NCI-H510A (cell line): ENCODE data around the gene DGKG.

ENCODE experiments used
- DNase-seq: peaks from one replicate; lab custom pipeline; 2025; lab: John Stamatoyannopoulos, UW

The DGKG gene

DNA sequence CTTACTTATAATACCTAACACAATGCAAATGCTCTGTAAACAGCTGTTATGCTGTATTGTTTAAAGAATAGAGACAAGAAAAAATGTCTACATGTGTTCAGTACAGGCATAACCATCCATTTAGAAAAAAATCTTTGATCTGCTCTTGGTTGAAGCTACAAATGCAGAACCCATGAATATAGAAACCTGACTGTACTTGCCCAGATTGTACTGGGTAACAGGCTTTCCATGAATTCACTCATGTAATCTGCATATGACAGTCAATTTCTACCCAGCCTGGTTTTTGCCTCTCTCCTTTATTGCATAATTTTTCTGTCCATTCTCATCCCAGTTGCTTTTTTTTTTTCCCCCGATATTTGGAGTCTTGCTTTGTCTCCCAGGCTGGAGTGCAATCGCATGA lies 190.5 kb downstream of the DGKG start:
- DNase-seq, result no peak

DNA sequence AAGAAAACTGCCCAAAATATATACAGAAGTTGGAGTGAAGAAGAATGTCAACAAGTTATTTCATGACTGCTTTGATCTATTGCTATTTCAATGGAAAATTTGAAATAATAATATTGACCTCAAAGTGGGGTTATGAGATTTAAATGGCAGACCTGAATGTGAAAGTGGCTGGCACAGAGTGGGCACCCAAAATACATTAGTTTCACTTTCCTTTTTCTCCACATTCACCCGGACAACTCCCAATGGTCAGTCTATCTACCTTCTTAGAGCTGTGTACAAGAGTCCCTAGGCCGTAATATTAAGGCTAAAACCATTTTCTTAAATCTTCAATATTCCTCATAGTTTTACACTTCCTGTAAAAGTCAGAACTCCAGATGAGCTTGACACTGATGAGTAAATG lies 191.5 kb downstream of the DGKG start:
- no peak for DNase-seq

DNA sequence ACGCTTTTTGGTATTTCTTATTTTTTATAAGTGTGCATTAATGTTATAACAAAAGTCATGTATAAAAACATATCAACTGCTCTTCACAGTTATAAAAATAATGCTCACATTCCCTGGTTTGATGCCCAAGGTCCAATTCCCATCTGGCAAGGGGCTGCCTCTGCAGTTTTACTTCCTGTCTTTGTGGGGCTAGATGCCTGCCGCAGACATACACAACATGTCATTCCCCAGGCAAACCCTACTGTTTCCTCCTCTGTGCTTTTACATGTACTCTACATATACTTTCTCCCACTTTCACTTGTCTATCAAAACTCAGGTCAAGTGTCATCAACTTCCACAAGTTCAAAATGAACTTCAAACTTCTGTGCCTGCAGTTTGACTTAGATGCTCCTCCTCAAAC lies 192.7 kb downstream of the DGKG start:
- DNase-seq, result no peak

- DNase-seq, result no peak
These were observed 193.1 kb downstream of the DGKG start for GRCh38 chr3:186168976-186169375.

DNA sequence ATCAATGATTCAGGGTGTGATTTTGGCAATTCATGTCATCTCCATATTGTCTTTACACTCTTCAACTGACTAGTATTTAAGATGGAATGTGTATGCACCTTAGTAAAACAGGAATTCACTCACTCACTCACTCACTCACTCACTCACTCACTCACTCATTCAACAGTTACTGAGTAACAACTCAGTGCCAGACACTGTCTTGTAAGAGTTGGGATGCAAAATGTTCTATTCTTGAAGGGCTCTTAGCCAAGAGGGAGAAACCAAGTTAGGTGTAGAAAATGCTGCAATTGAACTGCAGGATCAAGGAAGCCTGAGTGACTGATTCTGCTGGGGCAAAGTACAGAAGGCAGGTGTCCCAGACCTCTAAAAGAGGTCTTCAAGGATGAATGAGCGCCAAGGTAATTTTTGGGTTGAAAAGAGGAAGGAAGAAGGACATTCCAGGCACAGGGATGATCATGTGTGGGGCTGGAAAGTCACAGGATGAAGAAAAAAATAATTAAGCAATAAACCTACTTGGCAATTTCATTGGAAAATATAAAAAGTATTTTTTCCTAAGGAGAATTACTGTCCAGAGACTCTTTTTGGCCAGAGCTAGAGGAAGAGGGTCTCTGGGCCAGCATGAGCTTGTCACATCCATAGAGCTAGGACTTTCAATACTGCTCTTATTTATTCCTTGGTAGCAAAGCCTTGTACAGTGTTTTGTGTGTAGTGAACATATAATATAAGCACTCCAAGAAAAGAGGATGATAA lies 194.2 kb downstream of the DGKG start:
- DNase-seq, result no peak

GRCh38 chr3:186166491-186167288 lies 195.3 kb downstream of the DGKG start:
- no peak for DNase-seq

DNA sequence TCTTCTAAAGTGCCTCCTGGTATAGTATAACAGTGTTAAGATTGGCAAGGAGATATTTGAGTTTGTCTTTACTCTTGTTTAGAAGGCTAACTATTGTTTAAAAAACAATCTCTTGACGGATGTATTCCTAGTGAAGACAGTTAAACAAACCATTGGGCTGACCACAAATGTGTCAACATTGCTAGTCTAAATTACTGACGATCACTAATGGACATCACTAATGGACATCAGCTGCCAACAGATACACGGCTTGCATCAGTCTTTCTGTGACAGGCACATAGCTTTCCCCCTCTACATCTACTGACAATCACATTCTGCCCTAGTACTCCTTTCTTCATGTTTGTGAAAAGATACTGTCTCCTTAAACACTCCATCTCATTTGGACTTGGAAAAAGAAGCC lies 196.0 kb downstream of the DGKG start:
- no peak for DNase-seq

GRCh38 chr3:186165331-186165730 lies 196.7 kb downstream of the DGKG start:
- DNase-seq, result no peak

GRCh38 chr3:186164696-186165095 lies 197.3 kb downstream of the DGKG start:
- DNase-seq, result no peak

GRCh38 chr3:186162221-186162620 lies 199.8 kb downstream of the DGKG start:
- DNase-seq, result no peak

- no peak for DNase-seq
These were observed 201.3 kb downstream of the DGKG start for GRCh38 chr3:186160691-186161243.

GRCh38 chr3:186154641-186155040 lies 207.4 kb downstream of the DGKG start:
- DNase-seq, result no peak

DNA sequence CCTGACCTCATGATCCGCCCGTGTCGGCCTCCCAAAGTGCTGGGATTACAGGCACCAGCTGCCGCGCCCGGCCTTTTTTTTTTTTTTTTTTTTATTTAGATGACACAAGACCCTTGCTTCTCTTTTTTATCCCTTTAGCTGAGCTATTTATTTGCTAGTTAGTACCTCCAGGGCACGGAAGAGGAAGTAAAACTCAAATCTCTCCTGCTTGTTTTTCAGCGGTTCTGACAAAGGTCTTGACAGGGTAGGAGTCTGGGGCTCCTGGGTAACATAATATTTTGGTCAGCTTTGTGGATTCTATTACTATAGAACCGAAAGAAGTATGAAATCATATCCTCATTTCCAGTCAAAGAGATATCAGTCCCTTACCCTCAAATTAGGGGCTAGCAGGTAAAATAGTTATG lies 209.1 kb downstream of the DGKG start:
- DNase-seq, result no peak

- no peak for DNase-seq
These were observed 209.7 kb downstream of the DGKG start for GRCh38 chr3:186152361-186152798.

DNA sequence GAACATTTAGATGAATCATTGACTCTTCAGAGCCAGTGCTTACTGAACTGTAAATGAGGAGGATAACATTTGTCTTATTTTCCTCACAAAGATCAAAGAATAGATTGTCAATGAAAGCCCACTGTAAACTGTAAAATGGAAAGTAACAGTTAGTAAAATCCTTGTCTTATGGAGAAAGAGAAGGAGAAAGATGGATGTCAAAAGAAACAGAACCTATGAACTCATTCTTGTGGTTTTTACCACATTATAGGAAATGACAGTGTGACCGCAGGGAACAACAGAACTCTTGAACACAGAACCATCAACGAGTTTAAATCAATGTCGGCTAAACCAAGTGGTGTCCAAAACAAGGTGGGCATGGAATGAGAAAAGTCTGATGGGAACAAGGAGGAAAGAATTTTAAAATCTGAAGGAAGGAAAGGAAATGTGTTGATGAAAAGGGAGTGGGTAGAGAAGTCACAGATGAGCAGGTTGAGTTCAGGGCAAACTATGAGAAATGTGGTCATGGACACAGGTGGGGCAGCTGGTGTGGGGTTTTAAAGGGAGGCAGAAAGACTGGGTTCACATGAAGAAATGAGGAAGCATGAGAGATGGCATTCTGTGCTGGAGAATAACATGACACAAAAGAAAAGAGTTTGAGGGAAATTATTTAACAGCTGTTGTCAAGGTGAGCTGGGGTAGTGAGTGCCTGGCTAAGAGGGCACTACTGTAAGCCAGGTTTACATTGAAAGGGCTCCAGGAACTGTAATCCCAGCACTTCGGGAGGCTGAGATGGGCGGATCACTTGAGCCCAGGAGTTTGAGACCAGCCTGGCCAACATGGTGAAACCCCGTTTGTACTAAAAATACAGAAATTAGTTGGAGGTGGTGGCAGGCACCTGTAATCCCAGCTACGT lies 210.7 kb downstream of the DGKG start:
- DNase-seq, result no peak

GRCh38 chr3:186150041-186150830 lies 211.8 kb downstream of the DGKG start:
- no peak for DNase-seq

GRCh38 chr3:186149319-186149960 lies 212.6 kb downstream of the DGKG start:
- no peak for DNase-seq

DNA sequence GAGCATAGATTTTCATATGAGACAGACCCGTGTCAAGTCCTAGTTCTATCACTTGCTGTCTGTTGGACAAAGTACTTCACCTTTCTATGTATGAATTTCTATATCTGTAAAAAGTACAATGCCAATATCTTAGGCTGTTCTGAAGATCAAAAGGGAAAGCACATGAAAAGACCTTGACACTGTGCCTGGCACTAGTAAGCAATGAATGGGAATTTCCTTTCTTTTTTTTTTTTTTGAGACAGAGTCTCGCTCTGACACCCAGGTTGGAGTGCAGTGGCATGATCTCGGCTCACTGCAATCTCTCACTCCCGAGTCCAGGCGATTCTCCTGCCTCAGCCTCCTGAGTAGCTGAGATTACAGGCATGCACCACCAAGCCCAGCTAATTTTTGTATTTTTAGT lies 217.8 kb downstream of the DGKG start:
- no peak for DNase-seq

- no peak for DNase-seq
These were observed 218.8 kb downstream of the DGKG start for GRCh38 chr3:186143250-186143649.

- DNase-seq, result no peak
These were observed 219.6 kb downstream of the DGKG start for GRCh38 chr3:186142393-186142932.
